CD4-positive, CD25-positive, alpha-beta regulatory T cell (primary cell): Measurements from ENCODE around the gene PLP2. TPM values are rescaled to one million over a fixed set of nuclear protein-coding genes. Genes with fewer than 3 reads are reported as not detected.
"Not testable (repeated sequence)": the region's sequence is repeated elsewhere in the genome, so short reads cannot be mapped to it uniquely, and the experiment has no call there.

Experiments
- ATAC-seq, 2 donors: fragments of 150-1000 bp; cut with Tn5 transposase; one replicate each; pipeline ENCODE4 v1.10.0; 2021; ENCODE audit warnings: low read depth in 2 of 2, moderate number of reproducible peaks in 2 of 2, moderate library complexity in 1 of 2
- DNase-seq, 3 donors: peaks; one replicate each; pipeline versions ENCODE4 v3.0.0 to v3.0.0-alpha.2; 2012 to 2022; ENCODE audit warnings: mixed read lengths in 1 of 3
- H3K27ac ChIP-seq: one replicate; pipeline ENCODE4 v1.7.0; 2013; ENCODE audit warnings: mild to moderate bottlenecking, low read length; ENCODE audit not compliant: insufficient read depth, poor library complexity, severe bottlenecking
- H3K27me3 ChIP-seq: one replicate; pipeline ENCODE4 v1.7.0; 2013; ENCODE audit warnings: low read length; ENCODE audit not compliant: control insufficient read depth, insufficient read depth
- H3K36me3 ChIP-seq: one replicate; pipeline ENCODE4 v1.7.0; 2013; ENCODE audit warnings: mild to moderate bottlenecking, low read length, moderate library complexity; ENCODE audit not compliant: control insufficient read depth, insufficient read depth
- H3K4me1 ChIP-seq: 2 replicates; pipeline ENCODE4 v1.7.0; 2013; ENCODE audit warnings: mild to moderate bottlenecking, low read length; ENCODE audit not compliant: insufficient read depth, control insufficient read depth, poor library complexity, severe bottlenecking
- H3K4me3 ChIP-seq: one replicate; pipeline ENCODE4 v1.7.0; 2013; ENCODE audit warnings: low read depth, mild to moderate bottlenecking, low read length, moderate library complexity
- H3K9me3 ChIP-seq, 2 experiments: 1 replicate in 1 of 2; 2 replicates in 1 of 2; pipeline ENCODE4 v1.7.0; 2013; ENCODE audit warnings: low read length in 2 of 2, mild to moderate bottlenecking in 1 of 2, moderate library complexity in 1 of 2; ENCODE audit not compliant: control insufficient read depth in 2 of 2
- H3K27ac Mint-ChIP-seq, 3 donors: one replicate each; pipeline ENCODE4 v1.8.0; 2020 to 2022; ENCODE audit warnings: mild to moderate bottlenecking in 3 of 3, mixed read lengths in 3 of 3, moderate library complexity in 2 of 3
- H3K27me3 Mint-ChIP-seq: one replicate; pipeline ENCODE4 v1.8.0; 2022; ENCODE audit warnings: mild to moderate bottlenecking, mixed read lengths
- H3K36me3 Mint-ChIP-seq: one replicate; pipeline ENCODE4 v1.8.0; 2020; ENCODE audit warnings: mixed read lengths
- H3K4me1 Mint-ChIP-seq, 4 donors: one replicate each; pipeline ENCODE4 v1.8.0; 2020 to 2022; ENCODE audit warnings: mixed read lengths in 4 of 4, mild to moderate bottlenecking in 1 of 4
- H3K4me3 Mint-ChIP-seq, 4 donors: one replicate each; pipeline ENCODE4 v1.8.0; 2020 to 2022; ENCODE audit warnings: mild to moderate bottlenecking in 4 of 4, mixed read lengths in 4 of 4, moderate library complexity in 3 of 4
- H3K9me3 Mint-ChIP-seq, 7 donors: one replicate each; pipeline ENCODE4 v1.8.0; 2020 to 2022; ENCODE audit warnings: mixed read lengths in 7 of 7, mild to moderate bottlenecking in 3 of 7, moderate library complexity in 2 of 7
- polyA plus RNA-seq, 4 donors: library from polyadenylated mRNA; unstranded; fragments of 300-500 nt; fragmentation: Illumina TruSeq; gene quantifications; one replicate each; pipeline ENCODE4 v1.2.3, GENCODE V29; 2021
- total RNA-seq: library from RNA; stranded (reverse); gene quantifications from one replicate; pipeline ENCODE4 v1.2.3, GENCODE V29; 2022

Gene PLP2
- total RNA-seq = 141 TPM
- 100 to 1,000 TPM; 222 to 354 (median 242) TPM for polyA plus RNA-seq

GRCh38 chrX:49171752-49172279 lies at the start of gene PLP2:
Gene PLP2, plus strand, starts transcription at chrX:49171898. Its CDS starts 103 bp downstream, at chrX:49172001.
- ATAC-seq = peak; percentile 59 to 60
- Histone ChIP-seq H3K4me1 (peaks cover 20% of the 10 kb centered on the region), H3K4me3 (peak within 1 kb of the TSS; percentile 74), H3K36me3 (peaks cover 11% of the 10 kb centered on the region), H3K27me3 (no peaks in the 10 kb centered on the region), H3K27ac (peak within 1 kb of the TSS; percentile 73), H3K9me3 (no peaks in the 10 kb centered on the region)
- H3K27ac Mint-ChIP-seq = peak within 1 kb of the TSS in 2 of 3 donors; percentile 79 to 85
- peak within 1 kb of the TSS; percentile 88 to 91 (median 90) for H3K4me3 Mint-ChIP-seq
- peaks cover 0 to 1% (median 0%) of the 10 kb centered on the region in 7 donors for H3K9me3 Mint-ChIP-seq
- DNase-seq = peak; percentile 32 to 67 (median 59)
- peaks cover 0 to 40% (median 9%) of the 10 kb centered on the region in 4 donors for H3K4me1 Mint-ChIP-seq
- H3K36me3 Mint-ChIP-seq = no peaks in the 10 kb centered on the region
- H3K27me3 Mint-ChIP-seq = no peaks in the 10 kb centered on the region

- no peak for ATAC-seq
- Histone ChIP-seq H3K4me1 (peaks cover 12% of the 10 kb centered on the region), H3K9me3 (no peaks in the 10 kb centered on the region), H3K27ac (no peak overlapping the region), H3K36me3 (peaks cover 5% of the 10 kb centered on the region), H3K27me3 (no peaks in the 10 kb centered on the region), H3K4me3 (peak overlapping the region; percentile 90)
- Mint-ChIP-seq H3K36me3 (peaks cover 14% of the 10 kb centered on the region), H3K4me1 (peaks cover 0 to 35% (median 14%) of the 10 kb centered on the region in 4 donors), H3K27ac (peak overlapping the region in 2 of 3 donors; percentile 97 to 98), H3K27me3 (no peaks in the 10 kb centered on the region), H3K4me3 (peak overlapping the region in 3 of 4 donors; percentile 92 to 97 (median 97)), H3K9me3 (peaks cover 0 to 3% (median 0%) of the 10 kb centered on the region in 7 donors)
- no peak for DNase-seq
Measured at GRCh38 chrX:49122499-49122898, 49.2 kb upstream of the PLP2 start.

GRCh38 chrX:49127742-49128258 lies 43.9 kb upstream of the PLP2 start:
- H3K4me1 ChIP-seq, H3K27me3 ChIP-seq, H3K9me3 ChIP-seq, H3K36me3 Mint-ChIP-seq, H3K27me3 Mint-ChIP-seq, H3K36me3 ChIP-seq, H3K4me3 ChIP-seq, H3K27ac Mint-ChIP-seq, DNase-seq, H3K4me3 Mint-ChIP-seq, H3K27ac ChIP-seq, ATAC-seq, H3K9me3 Mint-ChIP-seq: not testable (repeated sequence)
- H3K4me1 Mint-ChIP-seq = peaks cover 0 to 11% (median 4%) of the 10 kb centered on the region in 4 donors

GRCh38 chrX:49129427-49129826 lies 42.3 kb upstream of the PLP2 start:
- DNase-seq (no peak), ATAC-seq (no peak)
- Mint-ChIP-seq H3K36me3 (no peaks in the 10 kb centered on the region), H3K4me3 (no peak overlapping the region), H3K27me3 (no peaks in the 10 kb centered on the region), H3K27ac (no peak overlapping the region), H3K4me1 (no peaks in the 10 kb centered on the region), H3K9me3 (no peaks in the 10 kb centered on the region)
- H3K4me3 ChIP-seq = no peak overlapping the region
- H3K27ac ChIP-seq = no peak overlapping the region
- H3K4me1 ChIP-seq = no peaks in the 10 kb centered on the region
- H3K9me3 ChIP-seq = no peaks in the 10 kb centered on the region
- no peaks in the 10 kb centered on the region for H3K36me3 ChIP-seq
- H3K27me3 ChIP-seq = no peaks in the 10 kb centered on the region

GRCh38 chrX:49132275-49132674 lies 39.4 kb upstream of the PLP2 start:
- H3K4me3 Mint-ChIP-seq, H3K36me3 ChIP-seq, H3K9me3 Mint-ChIP-seq, H3K9me3 ChIP-seq, DNase-seq, H3K27ac Mint-ChIP-seq, H3K27ac ChIP-seq, H3K4me3 ChIP-seq, H3K27me3 Mint-ChIP-seq, ATAC-seq, H3K36me3 Mint-ChIP-seq, H3K4me1 Mint-ChIP-seq, H3K27me3 ChIP-seq, H3K4me1 ChIP-seq: not testable (repeated sequence)

GRCh38 chrX:49133759-49134158 lies 37.9 kb upstream of the PLP2 start:
- no peaks in the 10 kb centered on the region for H3K4me1 ChIP-seq
- H3K4me3 Mint-ChIP-seq = no peak overlapping the region
- H3K27me3 ChIP-seq = no peaks in the 10 kb centered on the region
- no peak overlapping the region for H3K27ac ChIP-seq
- H3K27me3 Mint-ChIP-seq = no peaks in the 10 kb centered on the region
- no peak for DNase-seq
- ATAC-seq = no peak
- no peaks in the 10 kb centered on the region for H3K36me3 Mint-ChIP-seq
- H3K9me3 Mint-ChIP-seq = peaks cover 0 to 5% (median 3%) of the 10 kb centered on the region in 7 donors
- no peaks in the 10 kb centered on the region for H3K36me3 ChIP-seq
- peaks cover 0 to 5% (median 2%) of the 10 kb centered on the region in 4 donors for H3K4me1 Mint-ChIP-seq
- peaks cover 0 to under 1% of the 10 kb centered on the region in 2 experiments for H3K9me3 ChIP-seq
- no peak overlapping the region for H3K27ac Mint-ChIP-seq
- H3K4me3 ChIP-seq = no peak overlapping the region

GRCh38 chrX:49137492-49137891 lies 34.2 kb upstream of the PLP2 start:
- Mint-ChIP-seq H3K4me3 (no peak overlapping the region), H3K36me3 (no peaks in the 10 kb centered on the region), H3K27ac (no peak overlapping the region), H3K27me3 (no peaks in the 10 kb centered on the region), H3K4me1 (peaks cover 0 to 5% (median 2%) of the 10 kb centered on the region in 4 donors), H3K9me3 (peaks cover 0 to 26% (median 4%) of the 10 kb centered on the region in 7 donors)
- no peaks in the 10 kb centered on the region for H3K4me1 ChIP-seq
- no peak overlapping the region for H3K27ac ChIP-seq
- DNase-seq (no peak), ATAC-seq (no peak)
- no peaks in the 10 kb centered on the region for H3K36me3 ChIP-seq
- H3K9me3 ChIP-seq = peaks cover 20 to 21% of the 10 kb centered on the region in 2 experiments
- H3K4me3 ChIP-seq = no peak overlapping the region
- H3K27me3 ChIP-seq = no peaks in the 10 kb centered on the region

GRCh38 chrX:49139713-49140112 lies 32.0 kb upstream of the PLP2 start:
- peaks cover 20 to 21% of the 10 kb centered on the region in 2 experiments for H3K9me3 ChIP-seq
- no peak for ATAC-seq
- Mint-ChIP-seq H3K9me3 (peaks cover 0 to 26% (median 4%) of the 10 kb centered on the region in 7 donors), H3K4me1 (peaks cover 0 to 5% (median 2%) of the 10 kb centered on the region in 4 donors), H3K36me3 (no peaks in the 10 kb centered on the region), H3K4me3 (no peak overlapping the region), H3K27me3 (no peaks in the 10 kb centered on the region), H3K27ac (no peak overlapping the region)
- H3K4me3 ChIP-seq = no peak overlapping the region
- no peaks in the 10 kb centered on the region for H3K27me3 ChIP-seq
- no peaks in the 10 kb centered on the region for H3K4me1 ChIP-seq
- no peak for DNase-seq
- no peak overlapping the region for H3K27ac ChIP-seq
- H3K36me3 ChIP-seq = no peaks in the 10 kb centered on the region
